BE2C (cell line): ENCODE data around the gene MMD.

Experiments
- DNase-seq: peaks from one replicate; pipeline ENCODE4 v3.0.0-alpha.2; 2020
- H3K27me3 ChIP-seq: fragments of 250-450 bp; sonication (Bioruptor Pico); 2 replicates; pipeline ENCODE4 v1.5.1; 2020; ENCODE audit warnings: mild to moderate bottlenecking
- H3K36me3 ChIP-seq: fragments of 250-450 bp; sonication (Bioruptor Pico); 2 replicates; pipeline ENCODE4 v1.5.1; 2020; ENCODE audit warnings: mild to moderate bottlenecking
- H3K4me1 ChIP-seq: fragments of 250-450 bp; sonication (Bioruptor Pico); 2 replicates; pipeline ENCODE4 v1.5.1; 2020
- H3K4me3 ChIP-seq: 2 replicates; pipeline ENCODE4 v1.5.1; 2011; ENCODE audit warnings: low read depth, low read length
- H3K9me3 ChIP-seq: fragments of 250-450 bp; sonication (Bioruptor Pico); 2 replicates; pipeline ENCODE4 v1.5.1; 2020
- CTCF ChIP-seq: IDR thresholded peaks from 2 replicates; pipeline ENCODE4 v1.5.1; 2012; ENCODE audit warnings: mild to moderate bottlenecking, low read depth, low read length

MMD gene

GRCh38 chr17:55366020-55366481 lies 55.6 kb downstream of the MMD start:
- TF ChIP-seq CTCF: no peak
- H3K4me1 ChIP-seq: peaks cover 23% of the 10 kb centered on the region
- no peaks in the 10 kb centered on the region for H3K36me3 ChIP-seq
- DNase-seq: peak; percentile 55
- H3K9me3 ChIP-seq: no peaks in the 10 kb centered on the region
- no peak overlapping the region for H3K4me3 ChIP-seq
- no peaks in the 10 kb centered on the region for H3K27me3 ChIP-seq

- DNase-seq: no peak
- Histone ChIP-seq H3K9me3 (no peaks in the 10 kb centered on the region), H3K36me3 (no peaks in the 10 kb centered on the region), H3K27me3 (no peaks in the 10 kb centered on the region), H3K4me1 (peaks cover 23% of the 10 kb centered on the region), H3K4me3 (no peak overlapping the region)
- TF ChIP-seq CTCF: no peak
Observed at GRCh38 chr17:55363033-55363432, 58.6 kb downstream of the MMD start.

GRCh38 chr17:55360971-55361370 lies 60.7 kb downstream of the MMD start:
- H3K4me3 ChIP-seq: no peak overlapping the region
- H3K4me1 ChIP-seq: peaks cover 7% of the 10 kb centered on the region
- no peak for TF ChIP-seq CTCF
- no peak for DNase-seq
- no peaks in the 10 kb centered on the region for H3K36me3 ChIP-seq
- no peaks in the 10 kb centered on the region for H3K9me3 ChIP-seq
- H3K27me3 ChIP-seq: no peaks in the 10 kb centered on the region

- Histone ChIP-seq H3K9me3 (no peaks in the 10 kb centered on the region), H3K36me3 (no peaks in the 10 kb centered on the region), H3K4me3 (no peak overlapping the region), H3K4me1 (no peaks in the 10 kb centered on the region; the same call in 1 of the 2 replicates), H3K27me3 (no peaks in the 10 kb centered on the region)
- TF ChIP-seq CTCF: peak; percentile 93
- peak; percentile 80 for DNase-seq
Observed at GRCh38 chr17:55356434-55357328, 65.0 kb downstream of the MMD start.

- TF ChIP-seq CTCF: no peak
- DNase-seq: no peak
- Histone ChIP-seq H3K36me3 (no peaks in the 10 kb centered on the region), H3K9me3 (no peaks in the 10 kb centered on the region), H3K4me1 (no peaks in the 10 kb centered on the region; the same call in 1 of the 2 replicates), H3K27me3 (no peaks in the 10 kb centered on the region), H3K4me3 (no peak overlapping the region)
Observed at GRCh38 chr17:55354941-55355340, 66.7 kb downstream of the MMD start.

GRCh38 chr17:55354010-55354409 lies 67.6 kb downstream of the MMD start:
- DNase-seq: no peak
- TF ChIP-seq CTCF: no peak
- H3K4me1 ChIP-seq: no peaks in the 10 kb centered on the region; the same call in 1 of the 2 replicates
- H3K36me3 ChIP-seq: no peaks in the 10 kb centered on the region
- H3K4me3 ChIP-seq: no peak overlapping the region
- H3K9me3 ChIP-seq: no peaks in the 10 kb centered on the region
- no peaks in the 10 kb centered on the region for H3K27me3 ChIP-seq
